SJSA1 (cell line): Measurements from ENCODE around the gene SSBP1. TPM values are rescaled to one million over a fixed set of nuclear protein-coding genes. Genes with fewer than 3 reads are reported as not detected.
"Not testable (repeated sequence)": the region's sequence is repeated elsewhere in the genome, so short reads cannot be mapped to it uniquely, and the experiment has no call there.

Experiments
- DNase-seq, 2 experiments: peaks; one replicate each; pipeline ENCODE4 v3.0.0-alpha.2; 2015 to 2020; ENCODE audit warnings: low spot score in 2 of 2, low read depth in 1 of 2
- H3K27ac ChIP-seq: fragments of 250-450 bp; sonication (Bioruptor Pico); 2 replicates; pipeline ENCODE4 v1.5.1; 2020; ENCODE audit warnings: mild to moderate bottlenecking, moderate library complexity
- H3K27me3 ChIP-seq: fragments of 250-450 bp; sonication (Bioruptor Pico); replicated peaks from 2 replicates; pipeline ENCODE4 v1.5.1; 2020; ENCODE audit warnings: mild to moderate bottlenecking, moderate library complexity
- H3K36me3 ChIP-seq: fragments of 250-450 bp; sonication (Bioruptor Pico); 2 replicates; pipeline ENCODE4 v1.5.1; 2020; ENCODE audit warnings: mild to moderate bottlenecking
- H3K4me1 ChIP-seq: fragments of 250-450 bp; sonication (Bioruptor Pico); replicated peaks from 2 replicates; pipeline ENCODE4 v1.6.1; 2021; ENCODE audit warnings: mild to moderate bottlenecking
- H3K4me3 ChIP-seq: fragments of 250-450 bp; sonication (Bioruptor Pico); 2 replicates; pipeline ENCODE4 v1.5.1; 2020; ENCODE audit warnings: mild to moderate bottlenecking
- H3K9me3 ChIP-seq: fragments of 250-450 bp; sonication (Bioruptor Pico); replicated peaks from 2 replicates; pipeline ENCODE4 v1.5.1; 2020; ENCODE audit warnings: mild to moderate bottlenecking
- total RNA-seq: library from RNA; depleted of rRNA; stranded (reverse); fragments of >200 nt; shearing (Covaris generic); gene quantifications from 2 replicates; pipeline ENCODE4 v1.2.3, GENCODE V29; 2014; rRNA removed

Gene SSBP1, protein sequence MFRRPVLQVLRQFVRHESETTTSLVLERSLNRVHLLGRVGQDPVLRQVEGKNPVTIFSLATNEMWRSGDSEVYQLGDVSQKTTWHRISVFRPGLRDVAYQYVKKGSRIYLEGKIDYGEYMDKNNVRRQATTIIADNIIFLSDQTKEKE
- 213 and 284 TPM in 2 replicates for total RNA-seq

DNA sequence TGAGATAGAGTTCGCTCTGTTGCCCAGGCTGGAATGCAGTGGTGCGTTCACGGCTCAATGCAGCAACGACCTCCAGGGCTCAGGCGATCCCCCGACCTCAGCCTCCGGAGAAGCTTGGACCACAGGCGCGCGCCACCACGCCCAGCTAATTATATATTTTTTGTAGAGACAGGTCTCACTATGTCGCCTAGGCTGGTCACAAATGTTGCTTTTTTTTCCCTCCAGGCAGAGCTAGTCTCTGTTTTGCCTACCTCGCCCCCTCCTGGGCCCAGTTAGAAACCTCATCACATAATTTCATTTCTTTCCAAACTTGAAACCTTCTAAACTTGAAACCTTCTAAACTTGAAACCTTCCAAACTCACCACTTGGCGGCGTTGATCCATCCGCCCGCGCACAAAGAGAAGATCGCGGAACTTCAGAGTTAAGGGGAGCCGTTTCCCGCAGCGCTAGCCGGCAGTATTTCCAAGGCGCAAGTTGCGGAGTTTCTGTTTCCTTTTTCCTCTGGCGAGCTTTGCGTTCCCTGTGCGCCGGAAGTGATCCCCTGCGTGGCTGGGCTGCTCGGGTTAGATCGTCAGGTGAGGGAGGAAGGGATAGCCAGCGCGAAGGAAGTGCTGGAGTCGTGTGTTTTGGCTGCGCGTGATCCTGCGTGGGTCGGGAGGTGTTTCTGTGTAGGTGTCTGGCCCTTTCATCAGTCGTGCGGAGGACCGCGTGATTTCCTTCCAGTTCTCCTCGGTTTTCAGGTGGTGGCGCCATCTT is at the start of gene SSBP1:
Gene SSBP1, plus strand, starts transcription at position 523 of the 756 bp plus-strand sequence. CDS start 809 bp downstream, outside the sequence.
- Histone ChIP-seq H3K9me3 (no peaks in the 10 kb centered on the region), H3K4me3 (peak within 1 kb of the TSS; percentile 63), H3K4me1 (peaks cover 10% of the 10 kb centered on the region), H3K27me3 (no peaks in the 10 kb centered on the region), H3K27ac (peak within 1 kb of the TSS; percentile 53), H3K36me3 (peaks cover 38% of the 10 kb centered on the region)
- peak; percentile 91 to 96 for DNase-seq

DNA sequence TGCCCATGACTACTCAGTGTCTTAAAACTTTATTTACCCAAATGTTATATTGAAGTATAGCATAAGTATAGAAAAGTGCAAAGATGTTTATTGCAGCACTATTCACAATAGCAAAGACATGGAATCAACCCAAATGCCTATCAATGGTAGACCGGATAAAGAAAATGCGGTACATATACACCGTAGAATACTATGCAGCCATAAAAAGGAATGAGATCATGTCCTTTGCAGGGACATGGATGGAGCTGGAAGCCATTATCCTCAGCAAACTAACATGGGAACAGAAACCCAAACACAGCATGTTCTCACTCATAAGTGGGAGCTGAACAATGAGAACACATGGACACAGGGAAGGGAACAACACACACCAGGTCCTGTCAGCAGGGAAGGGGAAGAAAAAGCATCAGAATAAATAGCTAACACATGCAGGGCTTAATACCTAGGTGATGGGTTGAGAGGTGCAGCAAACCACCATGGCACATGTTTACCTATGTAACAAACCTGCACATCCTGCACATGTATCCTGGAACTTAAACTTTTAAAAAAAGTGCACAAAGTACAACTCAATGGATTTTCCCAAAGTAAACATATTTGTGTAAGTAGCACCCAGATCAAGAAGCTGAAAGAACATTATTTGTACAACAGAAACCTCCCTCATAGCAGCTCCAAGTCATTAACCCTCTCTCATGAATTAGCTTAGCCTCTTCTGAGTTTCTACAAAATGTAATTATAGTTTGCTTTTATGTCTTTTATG is 48.9 kb upstream of the SSBP1 start:
- not testable (repeated sequence) for H3K4me1 ChIP-seq, H3K27ac ChIP-seq, DNase-seq, H3K4me3 ChIP-seq, H3K27me3 ChIP-seq, H3K36me3 ChIP-seq, H3K9me3 ChIP-seq

DNA sequence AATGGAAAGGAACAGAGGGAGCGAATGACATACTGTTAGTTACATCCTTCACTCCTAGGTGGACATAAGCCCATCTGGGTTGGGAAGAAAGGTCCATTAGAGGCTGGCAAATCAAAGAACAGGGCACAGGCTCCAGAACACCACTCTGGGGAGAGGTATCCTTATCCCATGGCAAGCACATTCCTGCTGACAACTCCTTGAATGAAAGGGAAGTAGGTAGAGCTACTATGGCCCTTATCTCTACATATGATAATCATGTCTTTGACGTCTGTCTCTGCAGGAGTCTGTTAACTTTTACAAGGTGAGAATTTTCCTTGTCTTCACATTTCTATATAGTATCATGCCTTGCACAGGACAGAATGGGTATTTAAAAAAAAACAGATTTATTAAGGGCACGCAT is 46.6 kb upstream of the SSBP1 start:
- Histone ChIP-seq H3K27me3 (no peaks in the 10 kb centered on the region), H3K4me3 (no peak overlapping the region), H3K36me3 (no peaks in the 10 kb centered on the region), H3K9me3 (no peaks in the 10 kb centered on the region), H3K27ac (no peak overlapping the region), H3K4me1 (no peaks in the 10 kb centered on the region)
- no peak for DNase-seq

DNA sequence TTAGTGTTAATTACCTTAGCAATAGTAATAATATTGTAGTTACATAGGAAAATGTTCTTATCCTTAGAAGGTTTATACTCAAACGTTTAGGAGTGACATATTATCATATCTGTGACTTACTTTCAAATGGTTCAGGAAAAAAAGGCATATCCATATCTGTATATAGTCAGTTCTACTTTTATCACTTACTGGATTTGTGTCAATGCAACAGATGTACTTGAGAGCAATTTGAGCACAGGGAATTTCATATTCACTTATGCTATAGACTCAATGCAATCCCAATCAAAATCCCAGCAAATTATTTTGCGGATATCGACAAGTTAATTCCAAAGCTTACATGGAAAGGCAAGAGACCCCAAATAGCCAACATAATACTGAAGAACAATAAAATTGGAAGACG is 46.2 kb upstream of the SSBP1 start:
- no peaks in the 10 kb centered on the region for H3K36me3 ChIP-seq
- H3K9me3 ChIP-seq, result no peaks in the 10 kb centered on the region
- no peak overlapping the region for H3K27ac ChIP-seq
- no peak for DNase-seq
- H3K4me1 ChIP-seq, result peaks cover 2% of the 10 kb centered on the region
- no peak overlapping the region for H3K4me3 ChIP-seq
- no peaks in the 10 kb centered on the region for H3K27me3 ChIP-seq

- H3K27ac ChIP-seq, result no peak overlapping the region
- no peaks in the 10 kb centered on the region for H3K9me3 ChIP-seq
- no peak overlapping the region for H3K4me3 ChIP-seq
- peaks cover 13% of the 10 kb centered on the region for H3K4me1 ChIP-seq
- no peak for DNase-seq
- no peaks in the 10 kb centered on the region for H3K36me3 ChIP-seq
- H3K27me3 ChIP-seq, result no peaks in the 10 kb centered on the region
Measured at GRCh38 chr7:141693082-141693481, 45.1 kb upstream of the SSBP1 start.

DNA sequence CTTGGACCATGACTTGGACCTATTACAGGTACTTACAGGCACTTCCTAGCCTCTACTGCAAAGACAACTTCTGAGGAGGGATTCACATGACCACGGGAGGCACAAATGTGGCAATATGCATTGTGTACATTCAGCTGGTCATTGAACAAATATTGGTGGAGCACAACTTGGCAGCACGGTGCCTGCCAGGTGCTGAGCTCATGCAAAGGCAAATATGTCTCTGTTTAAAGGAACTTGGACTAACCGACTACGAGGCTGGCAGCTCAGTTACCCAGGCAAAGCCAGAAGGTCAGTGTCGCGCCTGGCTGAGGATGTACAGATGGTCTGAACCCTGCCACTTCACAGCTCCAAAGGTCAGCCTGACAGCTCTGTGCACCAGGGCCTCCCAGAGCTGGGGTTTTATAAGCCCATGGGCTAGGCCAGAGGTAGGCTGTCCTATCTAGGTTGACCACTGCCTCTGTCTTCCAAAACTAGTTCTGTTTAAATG is 42.3 kb upstream of the SSBP1 start:
- H3K36me3 ChIP-seq, result no peaks in the 10 kb centered on the region
- no peak overlapping the region for H3K4me3 ChIP-seq
- H3K27ac ChIP-seq, result no peak overlapping the region
- no peaks in the 10 kb centered on the region for H3K9me3 ChIP-seq
- H3K4me1 ChIP-seq, result peaks cover 18% of the 10 kb centered on the region
- no peaks in the 10 kb centered on the region for H3K27me3 ChIP-seq
- DNase-seq, result no peak

DNA sequence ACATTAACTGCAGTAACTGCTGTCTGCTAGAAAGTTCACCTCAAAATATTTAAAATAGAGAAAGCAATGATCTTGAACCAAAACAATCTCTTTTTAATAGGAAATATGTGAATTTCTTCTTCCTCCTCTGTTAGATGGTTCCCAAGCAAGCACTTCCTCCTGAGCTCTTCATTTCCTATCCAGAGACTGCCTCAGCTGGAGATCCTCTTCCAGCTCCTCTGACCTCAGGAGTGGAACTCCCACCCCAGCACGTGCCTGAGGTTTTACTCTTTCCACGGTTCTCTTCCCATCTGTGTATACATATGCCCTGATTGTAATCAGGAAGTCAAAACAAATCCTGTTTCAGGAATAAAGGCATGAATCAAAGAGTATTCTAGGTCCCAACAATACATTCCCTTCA is 41.8 kb upstream of the SSBP1 start:
- H3K9me3 ChIP-seq, result no peaks in the 10 kb centered on the region
- no peaks in the 10 kb centered on the region for H3K36me3 ChIP-seq
- H3K4me3 ChIP-seq, result no peak overlapping the region
- DNase-seq, result no peak
- no peaks in the 10 kb centered on the region for H3K27me3 ChIP-seq
- H3K27ac ChIP-seq, result no peak overlapping the region
- peaks cover 21% of the 10 kb centered on the region for H3K4me1 ChIP-seq

DNA sequence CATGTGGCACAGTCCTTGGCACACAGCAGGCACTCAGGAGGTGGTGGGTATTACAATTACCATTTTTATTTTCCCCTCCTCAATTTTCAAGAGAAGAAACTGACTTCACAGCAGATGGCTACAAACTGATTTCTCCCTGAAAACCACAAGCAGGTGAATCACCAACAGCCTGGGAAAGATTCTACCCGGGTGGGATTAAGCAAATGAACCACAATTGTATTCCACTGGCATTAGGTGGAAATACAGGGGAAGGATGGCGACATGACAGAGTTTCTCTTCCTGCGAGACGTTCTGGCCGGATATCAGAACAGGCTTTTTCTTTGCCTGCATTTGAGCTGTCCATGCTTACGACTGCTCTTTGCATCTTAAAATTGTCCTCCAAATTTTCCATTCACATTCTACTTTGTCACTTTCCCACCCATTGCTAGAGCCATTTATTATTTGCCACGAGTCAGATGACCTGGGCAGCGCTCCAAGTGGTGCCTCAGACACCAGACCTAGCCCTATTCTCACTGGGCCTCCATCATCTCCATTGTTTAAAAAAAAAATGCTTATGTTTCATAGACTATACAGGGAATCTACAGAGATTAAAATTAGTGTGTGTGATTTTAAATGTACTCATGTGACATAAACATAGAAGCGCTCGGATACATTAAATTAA is 40.8 kb upstream of the SSBP1 start:
- Histone ChIP-seq H3K4me3 (no peak overlapping the region), H3K27ac (no peak overlapping the region), H3K36me3 (no peaks in the 10 kb centered on the region), H3K27me3 (no peaks in the 10 kb centered on the region), H3K4me1 (peaks cover 23% of the 10 kb centered on the region), H3K9me3 (no peaks in the 10 kb centered on the region)
- DNase-seq, result peak in 1 of 2 experiments; percentile 40

- Histone ChIP-seq H3K27me3 (no peaks in the 10 kb centered on the region), H3K27ac (no peak overlapping the region), H3K4me3 (no peak overlapping the region), H3K9me3 (no peaks in the 10 kb centered on the region), H3K4me1 (peaks cover 30% of the 10 kb centered on the region), H3K36me3 (no peaks in the 10 kb centered on the region)
- no peak for DNase-seq
Measured at GRCh38 chr7:141698247-141699015, 39.7 kb upstream of the SSBP1 start.

DNA sequence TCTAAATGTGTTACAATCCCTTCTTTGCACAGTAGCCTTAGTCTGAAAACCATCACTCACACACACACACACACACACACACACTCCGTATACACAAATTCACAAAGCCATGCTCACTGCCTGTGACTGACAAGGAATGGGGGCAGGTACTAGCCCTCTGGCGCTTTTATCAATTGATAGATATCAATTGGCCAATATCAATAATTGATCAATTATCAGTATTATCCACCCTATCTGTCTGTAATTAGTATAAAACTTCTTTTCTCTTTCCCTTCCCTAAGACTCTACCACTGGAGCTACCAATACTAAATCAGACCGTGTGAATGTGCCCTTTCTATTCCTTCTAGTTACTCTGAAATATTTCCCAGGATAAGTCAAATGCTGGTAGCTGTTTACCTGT is 38.3 kb upstream of the SSBP1 start:
- Histone ChIP-seq H3K27me3 (no peaks in the 10 kb centered on the region), H3K4me1 (peaks cover 41% of the 10 kb centered on the region), H3K4me3 (no peak overlapping the region), H3K27ac (no peak overlapping the region), H3K36me3 (no peaks in the 10 kb centered on the region), H3K9me3 (no peaks in the 10 kb centered on the region)
- DNase-seq, result no peak

DNA sequence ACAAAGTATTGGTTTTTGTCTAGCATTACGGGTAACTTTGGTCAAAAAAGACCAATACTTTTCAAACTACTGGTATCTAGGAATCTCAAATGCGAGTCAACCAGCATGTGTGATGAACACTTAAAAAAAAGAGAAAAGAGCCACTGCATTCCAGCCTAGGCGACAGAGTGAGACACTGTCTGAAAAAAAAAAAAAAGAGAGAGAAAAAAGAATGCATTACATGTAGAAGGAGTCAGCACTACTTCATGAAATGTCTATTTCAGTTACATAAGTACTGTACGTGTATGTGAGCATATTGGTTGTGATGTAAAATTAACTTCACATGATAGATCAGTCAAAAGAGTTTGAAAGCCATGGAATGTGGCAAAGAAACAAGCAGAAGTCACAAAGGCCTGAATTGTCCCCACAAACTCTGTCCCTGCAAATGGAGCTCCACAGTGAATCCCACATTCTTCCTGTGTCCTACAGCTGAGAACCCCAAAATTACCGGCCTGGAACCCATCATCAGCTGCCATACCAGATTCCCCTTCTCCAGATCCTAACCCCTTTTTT is 37.8 kb upstream of the SSBP1 start:
- H3K9me3 ChIP-seq, result no peaks in the 10 kb centered on the region
- H3K27ac ChIP-seq, result no peak overlapping the region
- no peak for DNase-seq
- no peaks in the 10 kb centered on the region for H3K36me3 ChIP-seq
- H3K27me3 ChIP-seq, result no peaks in the 10 kb centered on the region
- no peak overlapping the region for H3K4me3 ChIP-seq
- H3K4me1 ChIP-seq, result peaks cover 46% of the 10 kb centered on the region

DNA sequence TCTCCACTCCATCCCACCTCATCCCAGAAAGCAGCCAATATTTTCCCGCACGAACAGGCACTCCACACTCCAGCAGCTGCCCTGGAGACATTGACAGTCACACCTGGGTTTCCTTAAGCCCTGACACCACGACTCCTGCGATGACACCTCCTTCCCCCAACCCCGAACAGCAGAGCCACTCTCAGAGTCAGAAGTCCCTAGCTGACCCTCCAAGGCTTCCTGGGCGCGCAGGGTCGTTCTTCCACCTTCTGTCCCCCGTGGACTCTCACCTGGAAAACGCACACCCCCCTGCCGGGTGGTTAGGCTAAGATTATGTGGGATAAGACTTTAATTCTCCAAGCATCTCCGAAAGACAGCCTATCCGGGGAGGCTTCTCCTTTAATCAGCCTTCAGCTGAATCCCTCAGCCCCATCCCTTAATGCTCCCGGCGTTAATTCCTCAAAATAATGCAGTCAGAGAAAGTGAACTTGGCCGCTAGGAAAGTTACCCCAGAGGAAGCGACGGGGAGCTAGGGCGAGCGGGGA is 37.2 kb upstream of the SSBP1 start:
- DNase-seq, result no peak
- Histone ChIP-seq H3K4me3 (peak overlapping the region; percentile 80), H3K4me1 (peaks cover 47% of the 10 kb centered on the region), H3K27ac (no peak overlapping the region), H3K36me3 (no peaks in the 10 kb centered on the region), H3K27me3 (no peaks in the 10 kb centered on the region), H3K9me3 (no peaks in the 10 kb centered on the region)
